ENCODE measurements around the gene PIGBOS1.

DNA sequence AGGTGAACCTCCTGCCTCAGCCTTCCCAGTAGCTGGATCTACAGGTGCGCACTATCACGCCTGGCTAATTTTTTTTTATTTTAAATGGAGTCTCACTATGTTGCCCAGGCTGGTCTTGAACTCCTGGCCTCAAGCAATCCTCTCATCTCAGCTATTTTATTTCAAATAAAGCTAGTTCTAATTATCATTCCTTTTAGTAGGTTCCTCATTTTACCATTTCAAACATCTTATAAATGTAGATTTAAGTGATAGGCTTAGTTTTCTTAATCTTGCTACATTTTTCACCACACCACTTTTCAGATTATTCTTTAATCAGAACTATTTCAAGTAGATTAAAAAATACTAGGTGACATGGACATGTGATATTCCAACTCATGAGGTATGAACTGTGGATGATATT, 30.4 kb upstream of the PIGBOS1 start:
- TF ChIP-seq, protein P1, sequence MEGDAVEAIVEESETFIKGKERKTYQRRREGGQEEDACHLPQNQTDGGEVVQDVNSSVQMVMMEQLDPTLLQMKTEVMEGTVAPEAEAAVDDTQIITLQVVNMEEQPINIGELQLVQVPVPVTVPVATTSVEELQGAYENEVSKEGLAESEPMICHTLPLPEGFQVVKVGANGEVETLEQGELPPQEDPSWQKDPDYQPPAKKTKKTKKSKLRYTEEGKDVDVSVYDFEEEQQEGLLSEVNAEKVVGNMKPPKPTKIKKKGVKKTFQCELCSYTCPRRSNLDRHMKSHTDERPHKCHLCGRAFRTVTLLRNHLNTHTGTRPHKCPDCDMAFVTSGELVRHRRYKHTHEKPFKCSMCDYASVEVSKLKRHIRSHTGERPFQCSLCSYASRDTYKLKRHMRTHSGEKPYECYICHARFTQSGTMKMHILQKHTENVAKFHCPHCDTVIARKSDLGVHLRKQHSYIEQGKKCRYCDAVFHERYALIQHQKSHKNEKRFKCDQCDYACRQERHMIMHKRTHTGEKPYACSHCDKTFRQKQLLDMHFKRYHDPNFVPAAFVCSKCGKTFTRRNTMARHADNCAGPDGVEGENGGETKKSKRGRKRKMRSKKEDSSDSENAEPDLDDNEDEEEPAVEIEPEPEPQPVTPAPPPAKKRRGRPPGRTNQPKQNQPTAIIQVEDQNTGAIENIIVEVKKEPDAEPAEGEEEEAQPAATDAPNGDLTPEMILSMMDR (IDR thresholded peaks at IDR 0.05): no peak
- TF ChIP-seq, protein P2, sequence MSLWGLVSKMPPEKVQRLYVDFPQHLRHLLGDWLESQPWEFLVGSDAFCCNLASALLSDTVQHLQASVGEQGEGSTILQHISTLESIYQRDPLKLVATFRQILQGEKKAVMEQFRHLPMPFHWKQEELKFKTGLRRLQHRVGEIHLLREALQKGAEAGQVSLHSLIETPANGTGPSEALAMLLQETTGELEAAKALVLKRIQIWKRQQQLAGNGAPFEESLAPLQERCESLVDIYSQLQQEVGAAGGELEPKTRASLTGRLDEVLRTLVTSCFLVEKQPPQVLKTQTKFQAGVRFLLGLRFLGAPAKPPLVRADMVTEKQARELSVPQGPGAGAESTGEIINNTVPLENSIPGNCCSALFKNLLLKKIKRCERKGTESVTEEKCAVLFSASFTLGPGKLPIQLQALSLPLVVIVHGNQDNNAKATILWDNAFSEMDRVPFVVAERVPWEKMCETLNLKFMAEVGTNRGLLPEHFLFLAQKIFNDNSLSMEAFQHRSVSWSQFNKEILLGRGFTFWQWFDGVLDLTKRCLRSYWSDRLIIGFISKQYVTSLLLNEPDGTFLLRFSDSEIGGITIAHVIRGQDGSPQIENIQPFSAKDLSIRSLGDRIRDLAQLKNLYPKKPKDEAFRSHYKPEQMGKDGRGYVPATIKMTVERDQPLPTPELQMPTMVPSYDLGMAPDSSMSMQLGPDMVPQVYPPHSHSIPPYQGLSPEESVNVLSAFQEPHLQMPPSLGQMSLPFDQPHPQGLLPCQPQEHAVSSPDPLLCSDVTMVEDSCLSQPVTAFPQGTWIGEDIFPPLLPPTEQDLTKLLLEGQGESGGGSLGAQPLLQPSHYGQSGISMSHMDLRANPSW (CRISPR knock-in tag; conservative IDR thresholded peaks at IDR 0.05; ENCODE audit: low read depth): no peak
- TF ChIP-seq, protein P3, sequence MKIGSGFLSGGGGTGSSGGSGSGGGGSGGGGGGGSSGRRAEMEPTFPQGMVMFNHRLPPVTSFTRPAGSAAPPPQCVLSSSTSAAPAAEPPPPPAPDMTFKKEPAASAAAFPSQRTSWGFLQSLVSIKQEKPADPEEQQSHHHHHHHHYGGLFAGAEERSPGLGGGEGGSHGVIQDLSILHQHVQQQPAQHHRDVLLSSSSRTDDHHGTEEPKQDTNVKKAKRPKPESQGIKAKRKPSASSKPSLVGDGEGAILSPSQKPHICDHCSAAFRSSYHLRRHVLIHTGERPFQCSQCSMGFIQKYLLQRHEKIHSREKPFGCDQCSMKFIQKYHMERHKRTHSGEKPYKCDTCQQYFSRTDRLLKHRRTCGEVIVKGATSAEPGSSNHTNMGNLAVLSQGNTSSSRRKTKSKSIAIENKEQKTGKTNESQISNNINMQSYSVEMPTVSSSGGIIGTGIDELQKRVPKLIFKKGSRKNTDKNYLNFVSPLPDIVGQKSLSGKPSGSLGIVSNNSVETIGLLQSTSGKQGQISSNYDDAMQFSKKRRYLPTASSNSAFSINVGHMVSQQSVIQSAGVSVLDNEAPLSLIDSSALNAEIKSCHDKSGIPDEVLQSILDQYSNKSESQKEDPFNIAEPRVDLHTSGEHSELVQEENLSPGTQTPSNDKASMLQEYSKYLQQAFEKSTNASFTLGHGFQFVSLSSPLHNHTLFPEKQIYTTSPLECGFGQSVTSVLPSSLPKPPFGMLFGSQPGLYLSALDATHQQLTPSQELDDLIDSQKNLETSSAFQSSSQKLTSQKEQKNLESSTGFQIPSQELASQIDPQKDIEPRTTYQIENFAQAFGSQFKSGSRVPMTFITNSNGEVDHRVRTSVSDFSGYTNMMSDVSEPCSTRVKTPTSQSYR (CRISPR knock-in tag; IDR thresholded peaks at IDR 0.05): no peak
- TF ChIP-seq, protein P4, sequence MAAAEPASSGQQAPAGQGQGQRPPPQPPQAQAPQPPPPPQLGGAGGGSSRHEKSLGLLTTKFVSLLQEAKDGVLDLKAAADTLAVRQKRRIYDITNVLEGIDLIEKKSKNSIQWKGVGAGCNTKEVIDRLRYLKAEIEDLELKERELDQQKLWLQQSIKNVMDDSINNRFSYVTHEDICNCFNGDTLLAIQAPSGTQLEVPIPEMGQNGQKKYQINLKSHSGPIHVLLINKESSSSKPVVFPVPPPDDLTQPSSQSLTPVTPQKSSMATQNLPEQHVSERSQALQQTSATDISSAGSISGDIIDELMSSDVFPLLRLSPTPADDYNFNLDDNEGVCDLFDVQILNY (CRISPR knock-in tag; IDR thresholded peaks at IDR 0.05): no peak
- TF ChIP-seq SMAD4 (CRISPR knock-in tag; IDR thresholded peaks at IDR 0.05): no peak
- TF ChIP-seq JUN (CRISPR knock-in tag; IDR thresholded peaks at IDR 0.05): no peak
- TF ChIP-seq, protein P5, sequence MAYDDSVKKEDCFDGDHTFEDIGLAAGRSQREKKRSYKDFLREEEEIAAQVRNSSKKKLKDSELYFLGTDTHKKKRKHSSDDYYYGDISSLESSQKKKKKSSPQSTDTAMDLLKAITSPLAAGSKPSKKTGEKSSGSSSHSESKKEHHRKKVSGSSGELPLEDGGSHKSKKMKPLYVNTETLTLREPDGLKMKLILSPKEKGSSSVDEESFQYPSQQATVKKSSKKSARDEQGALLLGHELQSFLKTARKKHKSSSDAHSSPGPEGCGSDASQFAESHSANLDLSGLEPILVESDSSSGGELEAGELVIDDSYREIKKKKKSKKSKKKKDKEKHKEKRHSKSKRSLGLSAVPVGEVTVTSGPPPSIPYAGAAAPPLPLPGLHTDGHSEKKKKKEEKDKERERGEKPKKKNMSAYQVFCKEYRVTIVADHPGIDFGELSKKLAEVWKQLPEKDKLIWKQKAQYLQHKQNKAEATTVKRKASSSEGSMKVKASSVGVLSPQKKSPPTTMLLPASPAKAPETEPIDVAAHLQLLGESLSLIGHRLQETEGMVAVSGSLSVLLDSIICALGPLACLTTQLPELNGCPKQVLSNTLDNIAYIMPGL (CRISPR knock-in tag; IDR thresholded peaks at IDR 0.05): no peak
- no peak for TF ChIP-seq IRF2 (CRISPR knock-in tag; IDR thresholded peaks at IDR 0.05; ENCODE audit: borderline replicate concordance, low read depth)
- no peak for TF ChIP-seq TEAD4 (CRISPR knock-in tag; IDR thresholded peaks at IDR 0.05)
